ENCODE results near the gene SLC35E3.

Gene SLC35E3

GRCh38 chr12:68786929-68787328, 41.0 kb downstream of the SLC35E3 start:
- TF ChIP-seq CTCF (IDR thresholded peaks at IDR 0.05; ENCODE audit: low read length, missing control alignments) = peak; percentile 15
- DNase-seq (ENCODE audit: low read depth) = no peak
- no peak overlapping the region for H3K4me3 ChIP-seq (replicated peaks; ENCODE audit: low read depth, low read length)

GRCh38 chr12:68788554-68789143, 42.7 kb downstream of the SLC35E3 start:
- TF ChIP-seq CTCF (IDR thresholded peaks at IDR 0.05; ENCODE audit: low read length, missing control alignments) = no peak
- DNase-seq (ENCODE audit: low read depth) = no peak
- no peak overlapping the region for H3K4me3 ChIP-seq (replicated peaks; ENCODE audit: low read depth, low read length)

GRCh38 chr12:68789144-68789878, 43.3 kb downstream of the SLC35E3 start:
- H3K4me3 ChIP-seq (replicated peaks; ENCODE audit: low read depth, low read length) = no peak overlapping the region
- TF ChIP-seq CTCF (IDR thresholded peaks at IDR 0.05; ENCODE audit: low read length, missing control alignments) = no peak
- no peak for DNase-seq (ENCODE audit: low read depth)

- DNase-seq (ENCODE audit: low read depth) = no peak
- no peak for TF ChIP-seq CTCF (IDR thresholded peaks at IDR 0.05; ENCODE audit: low read length, missing control alignments)
- H3K4me3 ChIP-seq (replicated peaks; ENCODE audit: low read depth, low read length) = no peak overlapping the region
Measured at GRCh38 chr12:68790081-68790951, 44.3 kb downstream of the SLC35E3 start.

- DNase-seq (ENCODE audit: low read depth) = no peak
- TF ChIP-seq CTCF (IDR thresholded peaks at IDR 0.05; ENCODE audit: low read length, missing control alignments) = no peak
- H3K4me3 ChIP-seq (replicated peaks; ENCODE audit: low read depth, low read length) = no peak overlapping the region
Measured at GRCh38 chr12:68790952-68791234, 44.9 kb downstream of the SLC35E3 start.

GRCh38 chr12:68791897-68792481, 46.0 kb downstream of the SLC35E3 start:
- no peak for TF ChIP-seq CTCF (IDR thresholded peaks at IDR 0.05; ENCODE audit: low read length, missing control alignments)
- no peak overlapping the region for H3K4me3 ChIP-seq (replicated peaks; ENCODE audit: low read depth, low read length)
- DNase-seq (ENCODE audit: low read depth) = no peak
